Measurements from ENCODE around the gene TOM1L1.

TOM1L1 gene

GRCh38 chr17:54969658-54970572 is 69.3 kb downstream of the TOM1L1 start:
- TF ChIP-seq CTCF (IDR thresholded peaks at IDR 0.05; ENCODE audit: low read depth, low read length): no peak
- DNase-seq: no peak
- no peaks in the 10 kb centered on the region for H3K27me3 ChIP-seq
- peak overlapping the region; percentile 97 for H3K4me3 ChIP-seq (ENCODE audit: low read depth, low read length)
- H3K36me3 ChIP-seq: peaks cover 4% of the 10 kb centered on the region; the same call in 1 of the 2 replicates
- no peaks in the 10 kb centered on the region for H3K9me3 ChIP-seq
- H3K4me1 ChIP-seq: peaks cover 11% of the 10 kb centered on the region

- no peaks in the 10 kb centered on the region for H3K27me3 ChIP-seq
- H3K4me1 ChIP-seq: peaks cover 20% of the 10 kb centered on the region
- DNase-seq: no peak
- no peaks in the 10 kb centered on the region for H3K36me3 ChIP-seq
- no peaks in the 10 kb centered on the region for H3K9me3 ChIP-seq
- H3K4me3 ChIP-seq (ENCODE audit: low read depth, low read length): no peak overlapping the region
- no peak for TF ChIP-seq CTCF (IDR thresholded peaks at IDR 0.05; ENCODE audit: low read depth, low read length)
These were observed 70.5 kb downstream of the TOM1L1 start for GRCh38 chr17:54971147-54971546.

- H3K4me3 ChIP-seq (ENCODE audit: low read depth, low read length): no peak overlapping the region
- no peak for DNase-seq
- H3K9me3 ChIP-seq: no peaks in the 10 kb centered on the region
- no peaks in the 10 kb centered on the region for H3K27me3 ChIP-seq
- peaks cover 20% of the 10 kb centered on the region for H3K4me1 ChIP-seq
- H3K36me3 ChIP-seq: no peaks in the 10 kb centered on the region
- no peak for TF ChIP-seq CTCF (IDR thresholded peaks at IDR 0.05; ENCODE audit: low read depth, low read length)
These were observed 71.2 kb downstream of the TOM1L1 start for GRCh38 chr17:54971901-54972300.

- no peaks in the 10 kb centered on the region for H3K9me3 ChIP-seq
- no peak for TF ChIP-seq CTCF (IDR thresholded peaks at IDR 0.05; ENCODE audit: low read depth, low read length)
- no peaks in the 10 kb centered on the region for H3K36me3 ChIP-seq
- H3K27me3 ChIP-seq: no peaks in the 10 kb centered on the region
- no peak for DNase-seq
- peaks cover 20% of the 10 kb centered on the region for H3K4me1 ChIP-seq
- H3K4me3 ChIP-seq (ENCODE audit: low read depth, low read length): no peak overlapping the region
These were observed 71.9 kb downstream of the TOM1L1 start for GRCh38 chr17:54972406-54973138.

GRCh38 chr17:54974759-54975158 is 74.1 kb downstream of the TOM1L1 start:
- H3K36me3 ChIP-seq: no peaks in the 10 kb centered on the region
- no peak overlapping the region for H3K4me3 ChIP-seq (ENCODE audit: low read depth, low read length)
- TF ChIP-seq CTCF (IDR thresholded peaks at IDR 0.05; ENCODE audit: low read depth, low read length): no peak
- peaks cover 20% of the 10 kb centered on the region for H3K4me1 ChIP-seq
- H3K27me3 ChIP-seq: no peaks in the 10 kb centered on the region
- H3K9me3 ChIP-seq: no peaks in the 10 kb centered on the region
- DNase-seq: no peak

GRCh38 chr17:54976316-54976715 is 75.7 kb downstream of the TOM1L1 start:
- Histone ChIP-seq H3K36me3 (no peaks in the 10 kb centered on the region), H3K4me1 (peaks cover 20% of the 10 kb centered on the region), H3K9me3 (no peaks in the 10 kb centered on the region), H3K27me3 (no peaks in the 10 kb centered on the region), H3K4me3 (ENCODE audit: low read depth, low read length) (no peak overlapping the region)
- no peak for TF ChIP-seq CTCF (IDR thresholded peaks at IDR 0.05; ENCODE audit: low read depth, low read length)
- no peak for DNase-seq
